ENCODE measurements around the gene C18orf63. TPM values are rescaled to one million over a fixed set of nuclear protein-coding genes. Genes with fewer than 3 reads are reported as not detected.

C18orf63 gene
- total RNA-seq, 2 donors from 2014 or later: not detected

GRCh38 chr18:74396171-74397169 is 80.8 kb downstream of the C18orf63 start:
- peak overlapping the region in 1 of 2 donors; percentile 40 for H3K27ac ChIP-seq
- peaks cover 0 to 28% of the 10 kb centered on the region in 2 donors for H3K4me1 ChIP-seq
- no peaks in the 10 kb centered on the region for H3K36me3 ChIP-seq
- no peaks in the 10 kb centered on the region for H3K27me3 ChIP-seq
- H3K9me3 ChIP-seq: no peaks in the 10 kb centered on the region
- DNase-seq (ENCODE audit: low spot score): no peak
- TF ChIP-seq, protein P1, sequence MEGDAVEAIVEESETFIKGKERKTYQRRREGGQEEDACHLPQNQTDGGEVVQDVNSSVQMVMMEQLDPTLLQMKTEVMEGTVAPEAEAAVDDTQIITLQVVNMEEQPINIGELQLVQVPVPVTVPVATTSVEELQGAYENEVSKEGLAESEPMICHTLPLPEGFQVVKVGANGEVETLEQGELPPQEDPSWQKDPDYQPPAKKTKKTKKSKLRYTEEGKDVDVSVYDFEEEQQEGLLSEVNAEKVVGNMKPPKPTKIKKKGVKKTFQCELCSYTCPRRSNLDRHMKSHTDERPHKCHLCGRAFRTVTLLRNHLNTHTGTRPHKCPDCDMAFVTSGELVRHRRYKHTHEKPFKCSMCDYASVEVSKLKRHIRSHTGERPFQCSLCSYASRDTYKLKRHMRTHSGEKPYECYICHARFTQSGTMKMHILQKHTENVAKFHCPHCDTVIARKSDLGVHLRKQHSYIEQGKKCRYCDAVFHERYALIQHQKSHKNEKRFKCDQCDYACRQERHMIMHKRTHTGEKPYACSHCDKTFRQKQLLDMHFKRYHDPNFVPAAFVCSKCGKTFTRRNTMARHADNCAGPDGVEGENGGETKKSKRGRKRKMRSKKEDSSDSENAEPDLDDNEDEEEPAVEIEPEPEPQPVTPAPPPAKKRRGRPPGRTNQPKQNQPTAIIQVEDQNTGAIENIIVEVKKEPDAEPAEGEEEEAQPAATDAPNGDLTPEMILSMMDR (IDR thresholded peaks at IDR 0.05): no peak
- H3K4me3 ChIP-seq: no peak overlapping the region

GRCh38 chr18:74397572-74397971 is 81.9 kb downstream of the C18orf63 start:
- H3K9me3 ChIP-seq: no peaks in the 10 kb centered on the region
- H3K27ac ChIP-seq: no peak overlapping the region
- H3K27me3 ChIP-seq: no peaks in the 10 kb centered on the region
- TF ChIP-seq, protein P1 (IDR thresholded peaks at IDR 0.05): no peak
- H3K4me1 ChIP-seq: peaks cover 0 to 28% of the 10 kb centered on the region in 2 donors
- no peak for DNase-seq (ENCODE audit: low spot score)
- H3K4me3 ChIP-seq: no peak overlapping the region
- no peaks in the 10 kb centered on the region for H3K36me3 ChIP-seq

DNA sequence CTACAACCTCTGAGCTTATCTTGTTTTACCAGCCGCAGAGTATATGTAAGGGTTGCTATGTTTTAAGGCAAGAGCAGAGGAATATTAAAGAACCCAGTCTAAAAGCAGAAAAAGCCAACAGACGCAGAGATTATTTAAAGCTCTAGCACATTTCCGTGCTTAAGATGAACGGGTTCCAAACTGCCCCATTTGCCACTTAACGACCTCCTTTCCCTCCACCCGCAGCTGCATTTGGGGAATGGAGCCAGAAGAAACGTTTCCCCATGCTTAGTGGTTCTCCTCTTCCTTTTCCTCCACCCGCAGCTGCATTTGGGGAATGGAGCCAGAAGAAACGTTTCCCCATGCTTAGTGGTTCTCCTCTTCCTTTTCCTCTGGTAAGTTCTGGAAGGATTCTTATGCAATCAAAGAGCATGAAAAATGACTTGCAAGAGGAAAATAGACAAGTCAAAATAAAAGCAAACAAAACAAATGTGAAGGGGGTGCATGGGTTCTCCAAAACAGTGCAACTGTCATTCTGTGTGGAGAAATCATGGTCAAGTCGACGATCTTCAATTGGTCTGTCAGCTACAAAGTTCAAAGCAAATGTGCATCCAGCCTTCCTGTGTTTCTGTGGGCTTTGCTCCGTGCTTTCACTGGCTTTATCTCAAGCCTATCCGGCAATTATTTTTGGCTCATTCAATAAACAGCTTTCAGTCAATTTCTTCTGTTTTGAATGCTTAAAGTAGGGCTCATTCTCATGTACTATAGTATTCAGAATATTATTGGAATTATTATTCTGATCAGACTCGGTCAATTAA is 83.7 kb downstream of the C18orf63 start:
- H3K4me3 ChIP-seq: no peak overlapping the region
- no peaks in the 10 kb centered on the region for H3K36me3 ChIP-seq
- peaks cover 0 to 28% of the 10 kb centered on the region in 2 donors for H3K4me1 ChIP-seq
- TF ChIP-seq, protein P1 (IDR thresholded peaks at IDR 0.05): no peak
- no peaks in the 10 kb centered on the region for H3K27me3 ChIP-seq
- H3K27ac ChIP-seq: peak overlapping the region; percentile 5 to 37
- no peak for DNase-seq (ENCODE audit: low spot score)
- H3K9me3 ChIP-seq: no peaks in the 10 kb centered on the region

GRCh38 chr18:74400813-74401212 is 85.2 kb downstream of the C18orf63 start:
- Histone ChIP-seq H3K4me1 (peaks cover 0 to 26% of the 10 kb centered on the region in 2 donors), H3K27me3 (no peaks in the 10 kb centered on the region), H3K9me3 (no peaks in the 10 kb centered on the region), H3K36me3 (no peaks in the 10 kb centered on the region), H3K4me3 (no peak overlapping the region), H3K27ac (no peak overlapping the region)
- no peak for DNase-seq (ENCODE audit: low spot score)
- TF ChIP-seq, protein P1 (IDR thresholded peaks at IDR 0.05): no peak

GRCh38 chr18:74402806-74403433 is 87.3 kb downstream of the C18orf63 start:
- peaks cover 0 to 19% of the 10 kb centered on the region in 2 donors for H3K4me1 ChIP-seq
- no peak overlapping the region for H3K4me3 ChIP-seq
- TF ChIP-seq, protein P1 (IDR thresholded peaks at IDR 0.05): no peak
- H3K27me3 ChIP-seq: no peaks in the 10 kb centered on the region
- H3K27ac ChIP-seq: no peak overlapping the region
- no peak for DNase-seq (ENCODE audit: low spot score)
- no peaks in the 10 kb centered on the region for H3K36me3 ChIP-seq
- no peaks in the 10 kb centered on the region for H3K9me3 ChIP-seq

Data from right atrium auricular region (tissue), 2 donors.